RWPE2 (cell line): ENCODE data around the gene PTPRN2.

Experiments used
- ATAC-seq: fragments of 200-7000 bp; cut with Tn5 transposase; 3 replicates; pipeline ENCODE4 v1.9.1; 2021; ENCODE audit warnings: low read depth
- DNase-seq: peaks from one replicate; pipeline ENCODE4 v3.0.0-alpha.2; 2020; ENCODE audit warnings: low spot score
- H3K27ac ChIP-seq: fragments of 450-650 bp; 2 replicates; pipeline ENCODE4 v1.5.1; 2017; ENCODE audit warnings: mild to moderate bottlenecking; ENCODE audit not compliant: poor library complexity, severe bottlenecking
- H3K27me3 ChIP-seq: fragments of 250-450 bp; sonication (Bioruptor Pico); 2 replicates; pipeline ENCODE4 v1.5.1; 2021; ENCODE audit warnings: mild to moderate bottlenecking, moderate library complexity; ENCODE audit not compliant: insufficient read depth, poor library complexity, severe bottlenecking
- H3K36me3 ChIP-seq: fragments of 250-450 bp; sonication (Bioruptor Pico); 2 replicates; pipeline ENCODE4 v1.5.1; 2020; ENCODE audit warnings: low read depth, mild to moderate bottlenecking, moderate library complexity
- H3K4me1 ChIP-seq: fragments of 250-450 bp; sonication (Bioruptor Pico); 2 replicates; pipeline ENCODE4 v1.5.1; 2021; ENCODE audit warnings: mild to moderate bottlenecking, moderate library complexity; ENCODE audit not compliant: insufficient read depth, poor library complexity, severe bottlenecking
- H3K4me3 ChIP-seq: fragments of 250-450 bp; sonication (Bioruptor Pico); 2 replicates; pipeline ENCODE4 v1.5.1; 2021; ENCODE audit warnings: mild to moderate bottlenecking, moderate library complexity; ENCODE audit not compliant: severe bottlenecking
- H3K9me3 ChIP-seq: fragments of 250-450 bp; sonication (Bioruptor Pico); 2 replicates; pipeline ENCODE4 v1.5.1; 2021; ENCODE audit warnings: mild to moderate bottlenecking, moderate library complexity; ENCODE audit not compliant: severe bottlenecking
- TF ChIP-seq, protein P1 (sequence below): fragments of 450-650 bp; IDR thresholded peaks from one replicate; pipeline ENCODE4 v1.5.1; 2017; ENCODE audit warnings: mild to moderate bottlenecking, moderate library complexity; ENCODE audit not compliant: poor library complexity, severe bottlenecking

PTPRN2 gene

GRCh38 chr7:157544980-157545680 lies 1042.5 kb downstream of the PTPRN2 start:
- DNase-seq = peak; percentile 35
- H3K36me3 ChIP-seq = no peaks in the 10 kb centered on the region
- H3K9me3 ChIP-seq = no peaks in the 10 kb centered on the region

DNA sequence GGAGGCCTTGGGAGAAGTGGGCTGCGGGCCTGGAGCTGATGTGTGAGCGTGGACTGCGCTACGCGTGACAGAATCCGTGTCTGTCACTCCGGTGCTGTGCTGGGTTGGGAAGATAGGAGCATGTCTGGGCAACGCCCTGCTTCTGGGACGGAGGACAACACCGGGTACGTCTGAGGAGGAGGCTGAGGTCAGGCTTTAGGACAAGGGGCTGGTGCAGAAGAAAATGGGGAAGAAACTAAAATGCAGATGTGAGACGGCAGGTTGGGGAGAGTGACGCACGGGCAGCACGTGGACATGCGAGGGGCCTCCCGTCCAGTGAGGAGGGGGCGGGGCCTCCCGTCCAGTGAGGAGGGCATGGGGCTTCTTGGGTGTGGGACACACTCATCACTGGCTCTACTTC lies 1043.4 kb downstream of the PTPRN2 start:
- ATAC-seq = no peak
- peak; percentile 31 for DNase-seq
- H3K27me3 ChIP-seq = no peaks in the 10 kb centered on the region

More at GRCh38 chr7:157544980-157545680, 1042.5 kb downstream of the PTPRN2 start:
- Histone ChIP-seq H3K4me1 (no peaks in the 10 kb centered on the region), H3K27ac (no peak overlapping the region), H3K27me3 (peaks cover 4% of the 10 kb centered on the region), H3K4me3 (no peak overlapping the region)
- TF ChIP-seq, protein P1, sequence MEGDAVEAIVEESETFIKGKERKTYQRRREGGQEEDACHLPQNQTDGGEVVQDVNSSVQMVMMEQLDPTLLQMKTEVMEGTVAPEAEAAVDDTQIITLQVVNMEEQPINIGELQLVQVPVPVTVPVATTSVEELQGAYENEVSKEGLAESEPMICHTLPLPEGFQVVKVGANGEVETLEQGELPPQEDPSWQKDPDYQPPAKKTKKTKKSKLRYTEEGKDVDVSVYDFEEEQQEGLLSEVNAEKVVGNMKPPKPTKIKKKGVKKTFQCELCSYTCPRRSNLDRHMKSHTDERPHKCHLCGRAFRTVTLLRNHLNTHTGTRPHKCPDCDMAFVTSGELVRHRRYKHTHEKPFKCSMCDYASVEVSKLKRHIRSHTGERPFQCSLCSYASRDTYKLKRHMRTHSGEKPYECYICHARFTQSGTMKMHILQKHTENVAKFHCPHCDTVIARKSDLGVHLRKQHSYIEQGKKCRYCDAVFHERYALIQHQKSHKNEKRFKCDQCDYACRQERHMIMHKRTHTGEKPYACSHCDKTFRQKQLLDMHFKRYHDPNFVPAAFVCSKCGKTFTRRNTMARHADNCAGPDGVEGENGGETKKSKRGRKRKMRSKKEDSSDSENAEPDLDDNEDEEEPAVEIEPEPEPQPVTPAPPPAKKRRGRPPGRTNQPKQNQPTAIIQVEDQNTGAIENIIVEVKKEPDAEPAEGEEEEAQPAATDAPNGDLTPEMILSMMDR = no peak
- ATAC-seq = no peak

GRCh38 chr7:157543791-157544190 lies 1043.8 kb downstream of the PTPRN2 start:
- DNase-seq (peak; percentile 22), ATAC-seq (no peak)
- H3K27ac ChIP-seq = no peak overlapping the region
- TF ChIP-seq, protein P1 = no peak
- H3K27me3 ChIP-seq = no peaks in the 10 kb centered on the region
- no peaks in the 10 kb centered on the region for H3K9me3 ChIP-seq
- H3K36me3 ChIP-seq = no peaks in the 10 kb centered on the region
- H3K4me1 ChIP-seq = no peaks in the 10 kb centered on the region
- no peak overlapping the region for H3K4me3 ChIP-seq

More for the DNA sequence above, 1043.4 kb downstream of the PTPRN2 start:
- no peak overlapping the region for H3K27ac ChIP-seq
- no peak overlapping the region for H3K4me3 ChIP-seq
- no peaks in the 10 kb centered on the region for H3K4me1 ChIP-seq
- no peaks in the 10 kb centered on the region for H3K36me3 ChIP-seq
- TF ChIP-seq, protein P1 = no peak
- H3K9me3 ChIP-seq = no peaks in the 10 kb centered on the region

GRCh38 chr7:157543276-157543675 lies 1044.3 kb downstream of the PTPRN2 start:
- no peaks in the 10 kb centered on the region for H3K36me3 ChIP-seq
- TF ChIP-seq, protein P1 = no peak
- no peaks in the 10 kb centered on the region for H3K27me3 ChIP-seq
- no peaks in the 10 kb centered on the region for H3K4me1 ChIP-seq
- no peak overlapping the region for H3K27ac ChIP-seq
- ATAC-seq (no peak), DNase-seq (peak; percentile 45)
- no peak overlapping the region for H3K4me3 ChIP-seq
- H3K9me3 ChIP-seq = no peaks in the 10 kb centered on the region
